Uterus (tissue), 4 donors: ENCODE results near the gene MAK. TPM values are rescaled to one million over a fixed set of nuclear protein-coding genes. Genes with fewer than 3 reads are reported as not detected.
"Not testable (repeated sequence)": the region's sequence is repeated elsewhere in the genome, so short reads cannot be mapped to it uniquely, and the experiment has no call there.

Experiments
- DNase-seq, 2 donors: peaks; one replicate each; pipeline ENCODE4 v3.0.0-alpha.2; 2019 to 2020
- H3K27ac ChIP-seq, 2 donors: fragments of 200-600 bp; sonication (generic); 1 replicate in 1 of 2; 2 replicates in 1 of 2; pipeline ENCODE4 v1.5.1; 2016 to 2018
- H3K27me3 ChIP-seq, 2 donors: fragments of 200-600 bp; sonication (generic); one replicate each; pipeline ENCODE4 v1.5.1; 2018 to 2019; ENCODE audit warnings: control low read depth in 1 of 2
- H3K36me3 ChIP-seq, 2 donors: fragments of 200-600 bp; sonication (generic); one replicate each; pipeline ENCODE4 v1.5.1; 2019; ENCODE audit warnings: control low read depth in 1 of 2
- H3K4me1 ChIP-seq, 2 donors: fragments of 200-600 bp; sonication (generic); one replicate each; pipeline ENCODE4 v1.5.1; 2018 to 2019; ENCODE audit warnings: control low read depth in 1 of 2
- H3K4me3 ChIP-seq, 2 donors: fragments of 200-600 bp; sonication (generic); 1 replicate in 1 of 2; 2 replicates in 1 of 2; pipeline ENCODE4 v1.5.1; 2018 to 2019; ENCODE audit warnings: mild to moderate bottlenecking in 1 of 2
- H3K9me3 ChIP-seq, 2 donors: fragments of 200-600 bp; sonication (generic); one replicate each; pipeline ENCODE4 v1.5.1; 2019; ENCODE audit warnings: control low read depth in 1 of 2
- CTCF ChIP-seq, 4 experiments: fragments of 200-600 bp in 2 of 4; fragments of 450-650 bp in 2 of 4; sonication (generic) in 2 of 4; IDR thresholded peaks; one replicate each; pipeline ENCODE4 v1.5.1; 2016 to 2019; ENCODE audit warnings: antibody characterized with exemption in 4 of 4, mild to moderate bottlenecking in 2 of 4, moderate library complexity in 1 of 4
- POLR2A ChIP-seq, 2 donors: fragments of 450-650 bp; IDR thresholded peaks; one replicate each; pipeline ENCODE4 v1.6.1; 2016; ENCODE audit warnings: antibody characterized with exemption in 2 of 2, mild to moderate bottlenecking in 1 of 2, moderate library complexity in 1 of 2
- intact Hi-C: fragments of 100-400 bp; cut with DNase I; formaldehyde crosslinking; loops from one replicate; pipeline ENCODE4 v1.15.1; 2023; ENCODE audit warnings: low total_unique reads
- total RNA-seq, 4 donors: library from RNA; depleted of rRNA in 3 of 4; stranded (reverse); fragments of >200 nt in 3 of 4; gene quantifications; one replicate each; pipeline versions ENCODE4 v1.1.0 to v1.2.4, GENCODE V29; 2014 to 2023
- donor health status: DM: yes; HTN: yes; CAD: no.

Gene MAK
- total RNA-seq, 4 donors from 2014 or later: 0.97 to 1.8 TPM; not detected in 2

- no peak for DNase-seq
Observed at GRCh38 chr6:10743515-10743914, 94.8 kb downstream of the MAK start.

GRCh38 chr6:10742251-10742650 lies 96.1 kb downstream of the MAK start:
- Histone ChIP-seq H3K27me3 (no peaks in the 10 kb centered on the region), H3K9me3 (no peaks in the 10 kb centered on the region), H3K27ac (no peak overlapping the region), H3K4me1 (no peaks in the 10 kb centered on the region), H3K36me3 (no peaks in the 10 kb centered on the region), H3K4me3 (no peak overlapping the region)
- intact Hi-C loops: no loop called here
- TF ChIP-seq POLR2A (IDR thresholded peaks at IDR 0.05): no peak
- DNase-seq: no peak

More at GRCh38 chr6:10743515-10743914, 94.8 kb downstream of the MAK start:
- H3K9me3 ChIP-seq: no peaks in the 10 kb centered on the region
- no peak overlapping the region for H3K4me3 ChIP-seq
- TF ChIP-seq POLR2A (IDR thresholded peaks at IDR 0.05) (no peak), CTCF (IDR thresholded peaks at IDR 0.05) (no peak)
- H3K36me3 ChIP-seq: no peaks in the 10 kb centered on the region
- intact Hi-C loops: no loop called here
- peaks cover 0 to 2% of the 10 kb centered on the region in 2 donors for H3K4me1 ChIP-seq
- H3K27me3 ChIP-seq: no peaks in the 10 kb centered on the region
- H3K27ac ChIP-seq: no peak overlapping the region

- not testable (repeated sequence) for H3K4me1 ChIP-seq
Observed at GRCh38 chr6:10741643-10742042, 96.7 kb downstream of the MAK start.

GRCh38 chr6:10740061-10740460 lies 98.3 kb downstream of the MAK start:
- no peak for DNase-seq
- intact Hi-C loops: no loop called here
- Histone ChIP-seq H3K27ac (no peak overlapping the region), H3K9me3 (no peaks in the 10 kb centered on the region), H3K4me1 (no peaks in the 10 kb centered on the region), H3K27me3 (no peaks in the 10 kb centered on the region), H3K36me3 (no peaks in the 10 kb centered on the region), H3K4me3 (no peak overlapping the region)
- no peak for TF ChIP-seq CTCF (IDR thresholded peaks at IDR 0.05)
- TF ChIP-seq POLR2A (IDR thresholded peaks at IDR 0.05): no peak

More at GRCh38 chr6:10741643-10742042, 96.7 kb downstream of the MAK start:
- H3K9me3 ChIP-seq, DNase-seq, H3K36me3 ChIP-seq, H3K27ac ChIP-seq, intact Hi-C loops, H3K27me3 ChIP-seq, H3K4me3 ChIP-seq: not testable (repeated sequence)

- Histone ChIP-seq H3K27me3 (no peaks in the 10 kb centered on the region), H3K27ac (no peak overlapping the region), H3K4me1 (no peaks in the 10 kb centered on the region), H3K36me3 (no peaks in the 10 kb centered on the region), H3K4me3 (no peak overlapping the region), H3K9me3 (no peaks in the 10 kb centered on the region)
- TF ChIP-seq CTCF (IDR thresholded peaks at IDR 0.05): no peak
- TF ChIP-seq POLR2A (IDR thresholded peaks at IDR 0.05): no peak
- intact Hi-C loops: no loop called here
- DNase-seq: no peak
Observed at GRCh38 chr6:10736731-10737130, 101.6 kb downstream of the MAK start.

- no peaks in the 10 kb centered on the region for H3K9me3 ChIP-seq
- H3K27ac ChIP-seq: no peak overlapping the region
- H3K27me3 ChIP-seq: no peaks in the 10 kb centered on the region
- H3K36me3 ChIP-seq: no peaks in the 10 kb centered on the region
- no peak for TF ChIP-seq POLR2A (IDR thresholded peaks at IDR 0.05)
- TF ChIP-seq CTCF (IDR thresholded peaks at IDR 0.05): no peak
- no peak overlapping the region for H3K4me3 ChIP-seq
- DNase-seq: no peak
- no peaks in the 10 kb centered on the region for H3K4me1 ChIP-seq
- intact Hi-C loops: no loop called here
Observed at GRCh38 chr6:10733863-10734262, 104.5 kb downstream of the MAK start.
